ENCODE data around the gene LTB. TPM values are rescaled to one million over a fixed set of nuclear protein-coding genes. Genes with fewer than 3 reads are reported as not detected.

Gene LTB
- total RNA-seq, 1 donor from 2014 or later, result 155 TPM

GRCh38 chr6:31540640-31541039 lies 41.6 kb downstream of the LTB start:
- H3K4me1 Mint-ChIP-seq, result peaks cover 52% of the 10 kb centered on the region
- POLR2A ChIA-PET, result interaction anchor here (0.7 to 4.6 kb wide), 21 partner anchors 10 to 287 kb away, joined by 3 to 46 read pairs (median 13); partner anchors contain the start of genes BAG6, C6orf47, CSNK2B and GPANK1
- H3K36me3 Mint-ChIP-seq (ENCODE audit: low read depth), result peaks cover 62% of the 10 kb centered on the region

GRCh38 chr6:31538805-31539400 lies 43.3 kb downstream of the LTB start:
- H3K27me3 Mint-ChIP-seq, result no peaks in the 10 kb centered on the region
- ATAC-seq (ENCODE audit: low read depth) (no peak), DNase-seq (no peak)
- no peak for TF ChIP-seq CTCF (IDR thresholded peaks at IDR 0.05)
- peak overlapping the region; percentile 24 for H3K27ac Mint-ChIP-seq
- peaks cover 53% of the 10 kb centered on the region for H3K4me1 Mint-ChIP-seq
- H3K36me3 Mint-ChIP-seq (ENCODE audit: low read depth), result peaks cover 79% of the 10 kb centered on the region
- CTCF ChIA-PET, result interaction anchor here (2.0 kb wide), 1 partner anchor 60 kb away, joined by 4 read pairs; no protein-coding TSS in a partner anchor
- H3K9me3 Mint-ChIP-seq, result no peaks in the 10 kb centered on the region
- H3K4me3 Mint-ChIP-seq, result peak overlapping the region; percentile 98
- intact Hi-C loops (cut with micrococcal nuclease), result no loop called here
- POLR2A ChIA-PET, result interaction anchor here (1.0 to 4.6 kb wide), 3 partner anchors 41 to 113 kb away, joined by 3 to 41 read pairs (median 5); partner anchors contain the start of genes BAG6 and MICB

More at GRCh38 chr6:31540640-31541039, 41.6 kb downstream of the LTB start:
- ATAC-seq (ENCODE audit: low read depth) (no peak), DNase-seq (no peak)
- H3K9me3 Mint-ChIP-seq, result no peaks in the 10 kb centered on the region
- CTCF ChIA-PET, result interaction anchor here (1.7 to 25.8 kb wide), 4 partner anchors 38 to 57 kb away, joined by 4 to 773 read pairs (median 313); partner anchors contain the start of genes LST1, LTA, LTB and NCR3
- intact Hi-C loops (cut with micrococcal nuclease), result loop anchor here (1.0 to 10.0 kb wide), 3 partner anchors 46 to 654 kb away; partner anchors contain the start of genes BAG6, GPSM3 and PBX2
- TF ChIP-seq CTCF (IDR thresholded peaks at IDR 0.05), result no peak
- H3K4me3 Mint-ChIP-seq, result peak overlapping the region; percentile 98
- H3K27me3 Mint-ChIP-seq, result no peaks in the 10 kb centered on the region
- peak overlapping the region; percentile 64 for H3K27ac Mint-ChIP-seq

GRCh38 chr6:31535538-31536324 lies 46.5 kb downstream of the LTB start:
- POLR2A ChIA-PET, result interaction anchor here (0.9 kb wide), 1 partner anchor 38 kb away, joined by 3 read pairs; the partner anchor contains the start of gene MICB
- H3K4me3 Mint-ChIP-seq, result no peak overlapping the region
- no peaks in the 10 kb centered on the region for H3K27me3 Mint-ChIP-seq
- TF ChIP-seq CTCF (IDR thresholded peaks at IDR 0.05), result no peak
- no peak overlapping the region for H3K27ac Mint-ChIP-seq
- no peak for ATAC-seq (ENCODE audit: low read depth)
- DNase-seq, result no peak
- H3K9me3 Mint-ChIP-seq, result no peaks in the 10 kb centered on the region
- peaks cover 35% of the 10 kb centered on the region for H3K4me1 Mint-ChIP-seq
- intact Hi-C loops (cut with micrococcal nuclease), result no loop called here
- CTCF ChIA-PET, result interaction anchor here (1.5 kb wide), 1 partner anchor 15 kb away, joined by 3 read pairs; no protein-coding TSS in a partner anchor
- peaks cover 92% of the 10 kb centered on the region for H3K36me3 Mint-ChIP-seq (ENCODE audit: low read depth)

- H3K4me3 Mint-ChIP-seq, result no peak overlapping the region
- H3K36me3 Mint-ChIP-seq (ENCODE audit: low read depth), result peaks cover 92% of the 10 kb centered on the region
- intact Hi-C loops (cut with micrococcal nuclease), result no loop called here
- peaks cover 24% of the 10 kb centered on the region for H3K4me1 Mint-ChIP-seq
- ChIA-PET POLR2A (no interaction called here), CTCF (no interaction called here)
- no peaks in the 10 kb centered on the region for H3K27me3 Mint-ChIP-seq
- DNase-seq (no peak), ATAC-seq (ENCODE audit: low read depth) (no peak)
- no peak for TF ChIP-seq CTCF (IDR thresholded peaks at IDR 0.05)
- H3K9me3 Mint-ChIP-seq, result no peaks in the 10 kb centered on the region
- H3K27ac Mint-ChIP-seq, result no peak overlapping the region
Observed at GRCh38 chr6:31534521-31535040, 47.6 kb downstream of the LTB start.

DNA sequence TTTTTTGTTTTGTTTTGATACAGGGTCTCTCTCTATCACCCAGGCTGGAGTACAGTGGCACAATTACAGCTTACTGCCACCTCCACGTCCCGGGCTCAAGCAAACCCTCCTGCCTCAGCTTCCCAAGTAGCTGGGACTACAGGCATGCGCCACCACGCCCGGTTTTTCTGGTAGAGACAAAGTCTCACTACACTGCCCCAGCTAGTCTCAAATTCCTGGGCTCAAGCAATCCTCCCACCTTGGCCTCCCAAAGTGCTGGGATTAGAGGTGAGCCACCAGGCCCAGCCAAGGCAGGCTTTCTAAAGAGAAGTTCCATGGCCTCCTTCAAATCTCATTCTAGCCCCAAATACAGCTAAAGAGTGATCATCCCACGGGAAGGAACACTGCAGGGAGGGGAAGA lies 48.2 kb downstream of the LTB start:
- ChIA-PET CTCF (no interaction called here), POLR2A (no interaction called here)
- H3K27ac Mint-ChIP-seq, result no peak overlapping the region

More for the DNA sequence above, 48.2 kb downstream of the LTB start:
- peaks cover 18% of the 10 kb centered on the region for H3K4me1 Mint-ChIP-seq
- H3K36me3 Mint-ChIP-seq (ENCODE audit: low read depth), result peaks cover 89% of the 10 kb centered on the region
- no peak for TF ChIP-seq CTCF (IDR thresholded peaks at IDR 0.05)
- H3K27me3 Mint-ChIP-seq, result no peaks in the 10 kb centered on the region
- no peak for ATAC-seq (ENCODE audit: low read depth)
- H3K4me3 Mint-ChIP-seq, result no peak overlapping the region
- no peaks in the 10 kb centered on the region for H3K9me3 Mint-ChIP-seq
- intact Hi-C loops (cut with micrococcal nuclease), result no loop called here
- no peak for DNase-seq
